ENCODE results near the gene CCSER2. TPM values are rescaled to one million over a fixed set of nuclear protein-coding genes. Genes with fewer than 3 reads are reported as not detected.
"Not testable (repeated sequence)": the region's sequence is repeated elsewhere in the genome, so short reads cannot be mapped to it uniquely, and the experiment has no call there.

CCSER2 gene
- total RNA-seq, 1 experiment from 2014 or later, result 23.1 TPM

GRCh38 chr10:84447701-84448400 is 119.5 kb downstream of the CCSER2 start:
- intact Hi-C loops (cut with micrococcal nuclease; ENCODE audit: unreplicated experiment), result no loop called here
- no peak overlapping the region for H3K27ac Mint-ChIP-seq (ENCODE audit: unreplicated experiment)

GRCh38 chr10:84449351-84449750 is 121.0 kb downstream of the CCSER2 start:
- H3K36me3 ChIP-seq (ENCODE audit: control insufficient read depth, insufficient read depth, low read length); H3K27me3 Mint-ChIP-seq (ENCODE audit: insufficient read depth, unreplicated experiment); H3K9me3 ChIP-seq; H3K27ac Mint-ChIP-seq (ENCODE audit: unreplicated experiment); H3K9me3 Mint-ChIP-seq (ENCODE audit: unreplicated experiment); CTCF ChIA-PET; H3K4me1 ChIP-seq; H3K4me3 ChIP-seq (ENCODE audit: low read depth, low read length); H3K4me3 Mint-ChIP-seq (ENCODE audit: unreplicated experiment); H3K4me1 Mint-ChIP-seq (ENCODE audit: low read depth, unreplicated experiment); DNase-seq; POLR2A ChIA-PET; H3K27me3 ChIP-seq (replicated peaks; ENCODE audit: control insufficient read depth, insufficient read depth, low read length); BruUV-seq (replicated peaks); H3K36me3 Mint-ChIP-seq (ENCODE audit: insufficient read depth, unreplicated experiment); intact Hi-C loops (cut with micrococcal nuclease; ENCODE audit: unreplicated experiment): not testable (repeated sequence)

More at GRCh38 chr10:84447701-84448400, 119.5 kb downstream of the CCSER2 start:
- no peak for DNase-seq
- Mint-ChIP-seq H3K4me3 (ENCODE audit: unreplicated experiment) (no peak overlapping the region), H3K9me3 (ENCODE audit: unreplicated experiment) (no peaks in the 10 kb centered on the region), H3K27me3 (ENCODE audit: insufficient read depth, unreplicated experiment) (no peaks in the 10 kb centered on the region), H3K36me3 (ENCODE audit: insufficient read depth, unreplicated experiment) (peaks cover 7% of the 10 kb centered on the region), H3K4me1 (ENCODE audit: low read depth, unreplicated experiment) (no peaks in the 10 kb centered on the region)
- POLR2A ChIA-PET, result no interaction called here
- Histone ChIP-seq H3K36me3 (ENCODE audit: control insufficient read depth, insufficient read depth, low read length) (no peaks in the 10 kb centered on the region; the same call in 1 of the 2 replicates), H3K4me1 (no peaks in the 10 kb centered on the region), H3K4me3 (ENCODE audit: low read depth, low read length) (no peak overlapping the region), H3K9me3 (no peaks in the 10 kb centered on the region), H3K27me3 (replicated peaks; ENCODE audit: control insufficient read depth, insufficient read depth, low read length) (no peaks in the 10 kb centered on the region)
- no peak for TF ChIP-seq CTCF (IDR thresholded peaks at IDR 0.05; ENCODE audit: insufficient read depth in 1 of 2, low read depth in 1 of 2, low read length in 1 of 2, severe bottlenecking in 1 of 2, unreplicated experiment in 1 of 2)
- CTCF ChIA-PET, result no interaction called here
- no TSS peak for BruUV-seq (replicated peaks)

GRCh38 chr10:84452003-84452402 is 123.6 kb downstream of the CCSER2 start:
- H3K9me3 Mint-ChIP-seq (ENCODE audit: unreplicated experiment), result no peaks in the 10 kb centered on the region
- ChIA-PET CTCF (no interaction called here), POLR2A (no interaction called here)
- no peaks in the 10 kb centered on the region for H3K36me3 Mint-ChIP-seq (ENCODE audit: insufficient read depth, unreplicated experiment)
- no peaks in the 10 kb centered on the region; the same call in 1 of the 2 replicates for H3K9me3 ChIP-seq
- H3K4me1 ChIP-seq, result no peaks in the 10 kb centered on the region
- H3K4me3 Mint-ChIP-seq (ENCODE audit: unreplicated experiment), result no peak overlapping the region
- no peak overlapping the region for H3K4me3 ChIP-seq (ENCODE audit: low read depth, low read length)
- no peaks in the 10 kb centered on the region for H3K27me3 ChIP-seq (replicated peaks; ENCODE audit: control insufficient read depth, insufficient read depth, low read length)
- no peaks in the 10 kb centered on the region for H3K27me3 Mint-ChIP-seq (ENCODE audit: insufficient read depth, unreplicated experiment)
- DNase-seq, result no peak
- intact Hi-C loops (cut with micrococcal nuclease; ENCODE audit: unreplicated experiment), result no loop called here
- BruUV-seq (replicated peaks), result no TSS peak
- no peaks in the 10 kb centered on the region; the same call in none of the 2 replicates for H3K36me3 ChIP-seq (ENCODE audit: control insufficient read depth, insufficient read depth, low read length)
- H3K4me1 Mint-ChIP-seq (ENCODE audit: low read depth, unreplicated experiment), result no peaks in the 10 kb centered on the region
- no peak for TF ChIP-seq CTCF (IDR thresholded peaks at IDR 0.05; ENCODE audit: insufficient read depth in 1 of 2, low read depth in 1 of 2, low read length in 1 of 2, severe bottlenecking in 1 of 2, unreplicated experiment in 1 of 2)
- no peak overlapping the region for H3K27ac Mint-ChIP-seq (ENCODE audit: unreplicated experiment)
